Activated CD4-positive, alpha-beta T cell treated with anti-CD3 and anti-CD28 coated beads, Interleukin-2, amount 10 ng/mL, durations not matched to agents 24 days and 14 days (primary cell): ENCODE measurements around the gene PIK3R3. TPM values are rescaled to one million over a fixed set of nuclear protein-coding genes. Genes with fewer than 3 reads are reported as not detected.

Experiments used
- DNase-seq: peaks from one replicate; pipeline ENCODE4 v3.0.0; 2022
- H3K27ac Mint-ChIP-seq: one replicate; pipeline ENCODE4 v1.8.0; 2022; ENCODE audit warnings: mild to moderate bottlenecking, mixed read lengths
- H3K27me3 Mint-ChIP-seq: one replicate; pipeline ENCODE4 v1.8.0; 2022; ENCODE audit warnings: mixed read lengths
- H3K36me3 Mint-ChIP-seq: one replicate; pipeline ENCODE4 v1.8.0; 2022; ENCODE audit warnings: low read depth, mild to moderate bottlenecking, mixed read lengths
- H3K4me1 Mint-ChIP-seq: one replicate; pipeline ENCODE4 v1.8.0; 2021; ENCODE audit warnings: mixed read lengths
- H3K4me3 Mint-ChIP-seq: one replicate; pipeline ENCODE4 v1.8.0; 2022; ENCODE audit warnings: mild to moderate bottlenecking, moderate library complexity, mixed read lengths
- H3K9me3 Mint-ChIP-seq: one replicate; pipeline ENCODE4 v1.8.0; 2021; ENCODE audit warnings: mixed read lengths
- intact Hi-C: fragments of 100-400 bp; cut with micrococcal nuclease; formaldehyde crosslinking; loops from one replicate; pipeline ENCODE4 v1.15.1; 2023
- total RNA-seq: library from RNA; stranded (reverse); gene quantifications from 2 replicates; pipeline ENCODE4 v1.2.3, GENCODE V29; 2022

PIK3R3 gene
- total RNA-seq, 1 donor from 2014 or later, result 2.4 TPM

DNA sequence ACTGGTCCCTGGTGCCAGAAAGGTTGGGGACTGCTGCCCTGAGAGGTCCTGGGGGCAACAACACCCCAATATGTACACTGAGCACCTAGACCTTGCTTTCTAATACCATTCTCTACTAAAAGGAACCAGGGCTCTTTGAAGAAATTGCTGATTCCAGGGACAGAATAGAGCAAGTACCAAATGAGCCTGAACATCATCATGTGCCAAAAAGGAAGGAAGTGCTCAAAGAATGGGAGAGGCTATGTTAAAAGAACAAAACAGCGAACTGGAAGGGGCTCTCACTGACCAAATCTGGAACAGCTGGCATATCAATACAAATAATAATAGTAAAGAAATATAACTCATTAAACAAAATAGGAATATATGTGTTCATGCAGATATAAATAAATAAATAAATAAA lies 50.8 kb downstream of the PIK3R3 start:
- H3K4me3 Mint-ChIP-seq, result no peak overlapping the region
- peaks cover 3% of the 10 kb centered on the region for H3K9me3 Mint-ChIP-seq
- DNase-seq, result no peak
- no peak overlapping the region for H3K27ac Mint-ChIP-seq
- intact Hi-C loops, result no loop called here
- H3K36me3 Mint-ChIP-seq, result no peaks in the 10 kb centered on the region
- H3K27me3 Mint-ChIP-seq, result peaks cover 27% of the 10 kb centered on the region
- no peaks in the 10 kb centered on the region for H3K4me1 Mint-ChIP-seq

DNA sequence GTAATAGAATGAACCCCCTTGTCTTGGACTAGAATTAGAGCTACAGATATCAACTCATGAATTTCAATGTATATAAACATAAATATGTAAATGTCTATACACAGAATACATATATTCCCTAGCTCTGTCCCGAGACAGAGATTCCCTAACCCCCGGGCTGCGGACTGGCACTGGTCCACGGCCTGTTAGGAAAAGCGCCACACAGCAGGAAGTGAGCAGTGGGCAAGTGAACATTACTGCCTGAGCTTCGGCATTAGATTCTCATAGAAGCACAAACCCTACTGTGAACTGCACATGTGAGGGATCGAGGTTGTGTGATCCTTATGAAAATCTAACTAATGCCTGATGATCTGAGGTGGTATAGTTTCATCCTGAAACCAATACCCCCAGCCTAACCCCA lies 51.2 kb downstream of the PIK3R3 start:
- H3K27ac Mint-ChIP-seq, result no peak overlapping the region
- peaks cover 3% of the 10 kb centered on the region for H3K9me3 Mint-ChIP-seq
- H3K4me3 Mint-ChIP-seq, result no peak overlapping the region
- intact Hi-C loops, result no loop called here
- peaks cover 27% of the 10 kb centered on the region for H3K27me3 Mint-ChIP-seq
- H3K4me1 Mint-ChIP-seq, result no peaks in the 10 kb centered on the region
- H3K36me3 Mint-ChIP-seq, result no peaks in the 10 kb centered on the region
- DNase-seq, result no peak

DNA sequence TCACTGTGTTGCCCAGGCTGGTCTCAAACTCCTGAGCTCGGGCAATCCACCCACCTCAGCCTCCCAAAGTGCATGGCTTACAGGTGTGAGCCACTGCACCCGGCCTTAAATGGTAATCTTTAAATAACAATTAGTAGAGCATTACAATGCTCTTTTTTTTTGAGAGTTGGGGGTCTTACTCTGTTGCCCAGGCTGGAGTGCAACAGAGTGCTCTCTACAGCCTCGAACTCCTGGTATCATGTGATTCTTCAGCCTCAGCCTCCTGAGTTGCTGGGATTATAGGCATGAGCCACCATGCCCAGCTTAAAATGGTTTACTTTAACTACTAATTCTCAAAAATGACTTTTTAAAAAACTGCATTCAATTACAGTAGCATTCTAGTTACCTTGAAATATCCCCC lies 52.2 kb downstream of the PIK3R3 start:
- Mint-ChIP-seq H3K27me3 (peaks cover 26% of the 10 kb centered on the region), H3K9me3 (peaks cover 3% of the 10 kb centered on the region), H3K4me3 (no peak overlapping the region), H3K27ac (no peak overlapping the region), H3K4me1 (no peaks in the 10 kb centered on the region), H3K36me3 (no peaks in the 10 kb centered on the region)
- intact Hi-C loops, result no loop called here
- DNase-seq, result no peak

GRCh38 chr1:46077644-46078043 lies 54.8 kb downstream of the PIK3R3 start:
- intact Hi-C loops, result no loop called here
- Mint-ChIP-seq H3K4me1 (no peaks in the 10 kb centered on the region), H3K36me3 (no peaks in the 10 kb centered on the region), H3K27ac (no peak overlapping the region), H3K27me3 (peaks cover 17% of the 10 kb centered on the region), H3K4me3 (no peak overlapping the region), H3K9me3 (no peaks in the 10 kb centered on the region)
- DNase-seq, result no peak

DNA sequence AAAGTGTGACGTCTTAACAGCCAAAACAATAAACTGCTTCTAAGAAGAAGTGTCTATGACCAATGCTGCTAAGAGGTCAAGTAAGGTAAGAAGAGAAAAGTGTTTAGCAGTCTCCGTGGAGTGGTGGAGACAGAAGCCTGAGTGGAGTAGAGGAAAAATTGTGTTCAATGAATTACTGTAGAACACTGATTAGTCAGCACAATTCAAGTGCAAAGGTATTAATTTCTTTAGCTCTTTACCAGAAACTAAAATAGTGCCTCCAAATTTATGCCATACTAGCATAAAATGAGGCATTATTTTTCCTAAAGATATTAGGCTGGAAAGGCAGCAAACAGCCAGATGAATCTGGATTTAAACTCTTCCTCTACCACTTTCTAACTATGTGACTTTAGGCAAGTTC lies 56.1 kb downstream of the PIK3R3 start:
- H3K27me3 Mint-ChIP-seq, result peaks cover 10% of the 10 kb centered on the region
- DNase-seq, result no peak
- H3K36me3 Mint-ChIP-seq, result no peaks in the 10 kb centered on the region
- no peak overlapping the region for H3K27ac Mint-ChIP-seq
- intact Hi-C loops, result no loop called here
- no peaks in the 10 kb centered on the region for H3K9me3 Mint-ChIP-seq
- H3K4me3 Mint-ChIP-seq, result no peak overlapping the region
- no peaks in the 10 kb centered on the region for H3K4me1 Mint-ChIP-seq

DNA sequence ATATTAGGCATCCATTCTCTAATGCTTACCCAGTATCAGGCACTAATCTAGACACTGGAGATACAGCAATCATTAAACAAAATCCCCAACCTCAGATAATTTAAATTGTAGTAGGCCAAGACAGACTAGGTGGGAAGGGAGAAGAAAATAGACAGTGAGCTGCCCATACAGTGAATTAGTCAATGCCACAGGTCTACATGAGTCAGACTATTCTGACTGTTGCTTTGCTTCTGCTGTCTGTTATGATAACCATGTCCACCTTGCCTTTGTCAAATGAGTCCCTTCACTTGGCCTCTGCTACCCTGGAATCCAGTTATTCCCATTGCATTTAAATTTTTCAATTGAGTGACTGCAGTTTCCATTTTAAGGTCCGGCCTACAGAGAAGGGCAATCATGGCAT lies 59.5 kb downstream of the PIK3R3 start:
- Mint-ChIP-seq H3K27ac (no peak overlapping the region), H3K4me3 (no peak overlapping the region), H3K36me3 (no peaks in the 10 kb centered on the region), H3K27me3 (peaks cover 7% of the 10 kb centered on the region), H3K4me1 (no peaks in the 10 kb centered on the region), H3K9me3 (no peaks in the 10 kb centered on the region)
- intact Hi-C loops, result no loop called here
- DNase-seq, result no peak

- H3K9me3 Mint-ChIP-seq, result no peaks in the 10 kb centered on the region
- no peak for DNase-seq
- H3K4me1 Mint-ChIP-seq, result peaks cover 3% of the 10 kb centered on the region
- H3K27me3 Mint-ChIP-seq, result peaks cover 2% of the 10 kb centered on the region
- intact Hi-C loops, result no loop called here
- H3K4me3 Mint-ChIP-seq, result no peak overlapping the region
- H3K27ac Mint-ChIP-seq, result no peak overlapping the region
- H3K36me3 Mint-ChIP-seq, result no peaks in the 10 kb centered on the region
Observed at GRCh38 chr1:46070164-46070814, 62.1 kb downstream of the PIK3R3 start.

DNA sequence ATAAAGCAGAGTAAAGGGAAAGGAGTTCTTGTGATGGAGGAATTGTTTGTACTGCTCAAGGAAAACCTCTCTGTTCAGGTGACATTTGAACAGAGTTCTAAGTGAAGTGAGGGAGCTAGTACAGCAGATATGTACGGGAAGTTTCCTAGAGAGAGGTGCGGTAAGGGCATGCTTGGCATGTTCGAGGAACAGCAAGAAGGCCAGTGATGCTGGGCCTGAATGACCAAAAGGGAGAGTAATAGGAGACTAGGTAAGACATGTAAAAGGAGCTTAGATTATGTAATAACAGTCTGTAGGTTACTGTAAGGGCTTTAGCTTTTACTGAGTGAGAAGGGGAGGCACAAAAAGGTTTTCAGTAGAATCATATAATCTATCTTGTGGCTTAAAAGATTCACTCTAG lies 63.9 kb downstream of the PIK3R3 start:
- intact Hi-C loops, result no loop called here
- Mint-ChIP-seq H3K27ac (no peak overlapping the region), H3K4me3 (no peak overlapping the region), H3K27me3 (peaks cover 2% of the 10 kb centered on the region), H3K4me1 (peaks cover 8% of the 10 kb centered on the region), H3K36me3 (no peaks in the 10 kb centered on the region), H3K9me3 (no peaks in the 10 kb centered on the region)
- DNase-seq, result no peak

GRCh38 chr1:46067652-46068051 lies 64.8 kb downstream of the PIK3R3 start:
- H3K4me1 Mint-ChIP-seq, result peaks cover 15% of the 10 kb centered on the region
- H3K9me3 Mint-ChIP-seq, result no peaks in the 10 kb centered on the region
- H3K27ac Mint-ChIP-seq, result no peak overlapping the region
- intact Hi-C loops, result no loop called here
- H3K27me3 Mint-ChIP-seq, result peaks cover 2% of the 10 kb centered on the region
- H3K36me3 Mint-ChIP-seq, result no peaks in the 10 kb centered on the region
- no peak overlapping the region for H3K4me3 Mint-ChIP-seq
- DNase-seq, result no peak

DNA sequence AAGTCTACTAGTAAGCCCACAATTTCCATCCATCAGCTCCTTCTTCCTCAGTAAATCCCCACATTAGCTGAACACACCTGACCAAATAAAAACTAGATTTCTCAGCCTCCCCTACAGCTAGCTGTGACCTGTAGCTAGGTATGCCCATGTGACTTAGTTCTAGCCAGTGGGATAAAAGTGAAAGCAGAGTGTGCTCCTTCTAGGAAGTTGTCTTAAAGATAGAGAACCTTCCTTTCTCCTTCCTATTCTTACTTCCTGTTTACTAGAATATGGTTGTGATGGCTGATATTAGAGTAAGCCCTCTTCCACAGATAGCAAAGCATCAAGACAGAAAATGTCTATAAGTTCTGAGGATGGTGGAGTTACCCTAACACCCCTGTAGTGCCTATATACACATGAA lies 67.0 kb downstream of the PIK3R3 start:
- Mint-ChIP-seq H3K4me3 (peak overlapping the region; percentile 24), H3K36me3 (peaks cover 2% of the 10 kb centered on the region), H3K9me3 (no peaks in the 10 kb centered on the region), H3K27me3 (no peaks in the 10 kb centered on the region), H3K4me1 (peaks cover 17% of the 10 kb centered on the region), H3K27ac (no peak overlapping the region)
- peak; percentile 70 for DNase-seq
- intact Hi-C loops, result no loop called here

- DNase-seq, result no peak
- intact Hi-C loops, result no loop called here
Observed at GRCh38 chr1:46064708-46065107, 67.7 kb downstream of the PIK3R3 start.

DNA sequence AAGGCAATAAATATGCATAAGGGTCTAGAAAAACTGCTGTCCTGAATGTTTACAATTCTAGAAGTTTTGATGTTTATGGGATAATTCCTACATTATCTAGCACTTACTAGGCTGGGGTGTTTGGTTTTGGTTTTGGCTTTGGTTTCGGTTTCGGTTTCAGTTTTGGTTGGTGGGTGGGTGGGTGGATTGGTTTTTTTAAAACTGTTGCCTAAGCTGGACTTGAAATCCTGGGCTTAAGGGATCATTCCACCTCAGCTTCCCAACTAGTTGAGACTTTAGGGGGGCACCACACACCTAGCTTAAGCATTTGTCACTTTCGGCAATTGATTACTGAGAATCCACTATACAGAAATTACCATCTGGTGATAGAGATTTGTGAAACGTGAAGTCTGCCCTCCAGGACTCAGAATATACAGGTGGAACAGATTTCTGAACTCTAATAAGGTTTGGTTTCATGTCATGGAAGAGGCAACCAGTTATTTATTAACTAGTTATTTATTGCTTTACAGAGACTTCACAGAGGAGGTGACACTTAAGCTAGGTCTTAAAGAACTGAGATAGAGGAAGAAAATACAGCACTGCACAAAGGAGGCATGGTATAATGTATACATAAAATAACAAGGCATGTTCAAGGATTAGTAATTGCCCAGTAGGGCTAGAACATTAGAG lies 69.6 kb downstream of the PIK3R3 start:
- Mint-ChIP-seq H3K9me3 (no peaks in the 10 kb centered on the region), H3K27me3 (no peaks in the 10 kb centered on the region), H3K4me3 (peak overlapping the region; percentile 9), H3K27ac (peak overlapping the region; percentile 74), H3K36me3 (peaks cover 2% of the 10 kb centered on the region), H3K4me1 (peaks cover 17% of the 10 kb centered on the region)
- peak; percentile 89 for DNase-seq
- intact Hi-C loops, result loop anchor here (2.0 kb wide), 1 partner anchor 70 kb away; the partner anchor contains the start of gene PIK3R3

More at GRCh38 chr1:46064708-46065107, 67.7 kb downstream of the PIK3R3 start:
- Mint-ChIP-seq H3K27me3 (no peaks in the 10 kb centered on the region), H3K9me3 (no peaks in the 10 kb centered on the region), H3K4me1 (peaks cover 17% of the 10 kb centered on the region), H3K4me3 (no peak overlapping the region), H3K36me3 (peaks cover 2% of the 10 kb centered on the region), H3K27ac (no peak overlapping the region)

DNA sequence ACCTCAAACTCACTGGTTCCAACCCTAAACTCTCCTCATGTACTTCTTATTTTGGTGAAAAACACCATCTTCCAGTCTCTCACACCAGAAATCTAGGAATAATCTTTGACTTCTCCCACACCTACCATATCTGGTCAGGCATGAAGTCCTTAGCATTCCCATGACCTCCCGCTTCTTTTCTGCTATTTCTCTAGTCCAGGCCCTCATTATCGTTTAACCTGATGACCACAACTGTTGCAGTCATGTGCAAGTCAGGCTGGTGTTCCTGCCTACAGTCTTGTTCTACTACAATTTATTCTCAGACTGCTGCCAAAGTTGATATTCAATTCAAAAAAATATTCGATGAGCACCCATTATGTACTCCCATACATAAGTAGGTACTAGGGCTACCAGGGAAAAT lies 71.3 kb downstream of the PIK3R3 start:
- intact Hi-C loops, result no loop called here
- Mint-ChIP-seq H3K4me1 (peaks cover 17% of the 10 kb centered on the region), H3K9me3 (no peaks in the 10 kb centered on the region), H3K4me3 (no peak overlapping the region), H3K27ac (no peak overlapping the region), H3K27me3 (peaks cover 2% of the 10 kb centered on the region), H3K36me3 (peaks cover 2% of the 10 kb centered on the region)
- no peak for DNase-seq

GRCh38 chr1:46058936-46059335 lies 73.5 kb downstream of the PIK3R3 start:
- intact Hi-C loops, result no loop called here
- Mint-ChIP-seq H3K4me3 (no peak overlapping the region), H3K36me3 (peaks cover 2% of the 10 kb centered on the region), H3K27ac (no peak overlapping the region), H3K27me3 (peaks cover 2% of the 10 kb centered on the region), H3K9me3 (no peaks in the 10 kb centered on the region), H3K4me1 (peaks cover 11% of the 10 kb centered on the region)
- no peak for DNase-seq

GRCh38 chr1:46057781-46058180 lies 74.6 kb downstream of the PIK3R3 start:
- Mint-ChIP-seq H3K27ac (no peak overlapping the region), H3K27me3 (peaks cover 2% of the 10 kb centered on the region), H3K36me3 (peaks cover 2% of the 10 kb centered on the region), H3K9me3 (no peaks in the 10 kb centered on the region), H3K4me1 (peaks cover 4% of the 10 kb centered on the region), H3K4me3 (no peak overlapping the region)
- intact Hi-C loops, result no loop called here
- DNase-seq, result no peak
